GM12874 (cell line): ENCODE results near the gene GPR68.

Source experiments
- TF ChIP-seq, protein P1 (sequence below): IDR thresholded peaks from 2 replicates; pipeline ENCODE4 v1.5.1; 2011; ENCODE audit warnings: low read depth, mild to moderate bottlenecking, control low read depth, low read length, moderate library complexity; ENCODE audit not compliant: insufficient read depth

Gene GPR68

DNA sequence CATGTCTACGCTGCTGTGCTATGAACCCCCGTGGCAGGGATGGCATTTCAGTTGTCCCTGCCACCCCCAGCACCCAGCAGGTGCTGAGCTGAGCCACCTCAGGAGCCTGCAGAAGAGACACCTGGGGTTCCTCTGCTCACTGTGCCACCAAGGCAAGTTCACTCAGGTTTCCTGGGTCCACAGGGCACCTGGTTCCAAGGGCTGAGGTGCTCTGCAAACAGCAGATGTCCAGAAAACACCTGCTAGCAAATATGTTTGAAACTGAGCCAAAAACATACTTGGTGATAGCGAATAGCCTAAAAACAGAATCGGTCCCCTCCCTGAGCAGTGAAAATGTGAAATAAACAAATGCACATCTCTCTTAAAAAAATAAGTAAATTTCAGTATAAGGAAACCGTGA lies 35.6 kb upstream of the GPR68 start:
- TF ChIP-seq, protein P1, sequence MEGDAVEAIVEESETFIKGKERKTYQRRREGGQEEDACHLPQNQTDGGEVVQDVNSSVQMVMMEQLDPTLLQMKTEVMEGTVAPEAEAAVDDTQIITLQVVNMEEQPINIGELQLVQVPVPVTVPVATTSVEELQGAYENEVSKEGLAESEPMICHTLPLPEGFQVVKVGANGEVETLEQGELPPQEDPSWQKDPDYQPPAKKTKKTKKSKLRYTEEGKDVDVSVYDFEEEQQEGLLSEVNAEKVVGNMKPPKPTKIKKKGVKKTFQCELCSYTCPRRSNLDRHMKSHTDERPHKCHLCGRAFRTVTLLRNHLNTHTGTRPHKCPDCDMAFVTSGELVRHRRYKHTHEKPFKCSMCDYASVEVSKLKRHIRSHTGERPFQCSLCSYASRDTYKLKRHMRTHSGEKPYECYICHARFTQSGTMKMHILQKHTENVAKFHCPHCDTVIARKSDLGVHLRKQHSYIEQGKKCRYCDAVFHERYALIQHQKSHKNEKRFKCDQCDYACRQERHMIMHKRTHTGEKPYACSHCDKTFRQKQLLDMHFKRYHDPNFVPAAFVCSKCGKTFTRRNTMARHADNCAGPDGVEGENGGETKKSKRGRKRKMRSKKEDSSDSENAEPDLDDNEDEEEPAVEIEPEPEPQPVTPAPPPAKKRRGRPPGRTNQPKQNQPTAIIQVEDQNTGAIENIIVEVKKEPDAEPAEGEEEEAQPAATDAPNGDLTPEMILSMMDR = no peak

DNA sequence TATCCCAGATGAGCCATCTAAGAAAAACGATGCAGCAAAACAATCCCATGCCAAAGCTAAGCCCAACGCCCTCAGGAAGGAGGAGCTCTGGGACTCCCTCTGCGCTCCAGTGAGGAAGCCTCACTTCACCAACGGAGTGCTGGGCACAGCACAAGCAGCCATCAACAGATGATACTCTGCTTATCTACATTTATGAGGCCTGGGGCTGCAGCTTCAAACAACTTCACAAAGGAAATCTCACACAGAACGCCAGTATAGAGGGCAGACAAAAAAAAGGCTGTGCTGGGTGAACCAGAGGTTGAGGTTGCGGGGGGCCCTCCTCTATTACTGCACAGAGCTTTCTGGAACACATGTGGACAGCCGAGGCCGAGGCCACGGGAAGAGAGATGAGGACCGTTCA lies 34.9 kb upstream of the GPR68 start:
- TF ChIP-seq, protein P1 = no peak

GRCh38 chr14:91278383-91278715 lies 33.8 kb upstream of the GPR68 start:
- TF ChIP-seq, protein P1 = no peak

DNA sequence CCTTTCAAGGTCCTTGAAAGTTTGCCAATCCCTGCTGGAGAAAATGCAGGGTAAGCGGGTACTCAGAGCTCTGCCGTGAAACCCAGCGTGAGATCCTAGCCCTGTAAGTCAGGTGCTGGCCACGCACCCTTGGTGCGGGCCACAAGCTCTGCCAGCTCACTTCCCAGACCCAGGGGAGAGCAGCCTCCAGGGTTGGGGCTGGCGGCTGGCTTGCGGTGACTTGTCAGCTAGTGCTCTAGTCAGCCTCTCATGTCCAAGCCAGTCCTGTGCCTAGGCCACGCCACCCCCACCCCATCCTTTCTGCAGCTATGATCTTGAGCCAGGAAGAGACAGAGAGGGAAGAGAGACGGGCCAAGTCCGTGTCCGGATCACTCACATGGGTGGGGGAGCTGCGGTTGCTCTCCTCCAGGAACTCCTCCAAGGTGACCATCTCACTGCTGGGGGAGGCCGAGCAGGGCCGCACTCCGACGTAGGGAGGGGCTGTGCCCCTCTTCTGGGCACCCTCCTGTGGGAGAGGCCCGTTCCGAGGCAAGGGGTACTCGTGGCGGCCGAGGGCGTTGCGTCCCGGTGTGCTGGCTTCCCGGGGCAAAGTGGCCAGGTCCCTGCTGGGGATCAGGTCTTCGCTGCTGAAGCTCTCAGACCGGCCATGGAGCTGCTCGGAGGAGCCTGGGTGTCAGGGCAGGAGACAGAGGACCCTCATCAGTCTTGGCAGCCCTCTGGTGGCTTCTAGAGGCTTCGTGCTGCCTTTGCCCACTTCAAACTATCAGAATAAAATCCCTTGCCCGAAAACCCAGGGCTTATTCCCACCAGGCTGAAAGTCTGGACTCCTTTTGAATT lies 33.3 kb upstream of the GPR68 start:
- TF ChIP-seq, protein P1 = no peak

DNA sequence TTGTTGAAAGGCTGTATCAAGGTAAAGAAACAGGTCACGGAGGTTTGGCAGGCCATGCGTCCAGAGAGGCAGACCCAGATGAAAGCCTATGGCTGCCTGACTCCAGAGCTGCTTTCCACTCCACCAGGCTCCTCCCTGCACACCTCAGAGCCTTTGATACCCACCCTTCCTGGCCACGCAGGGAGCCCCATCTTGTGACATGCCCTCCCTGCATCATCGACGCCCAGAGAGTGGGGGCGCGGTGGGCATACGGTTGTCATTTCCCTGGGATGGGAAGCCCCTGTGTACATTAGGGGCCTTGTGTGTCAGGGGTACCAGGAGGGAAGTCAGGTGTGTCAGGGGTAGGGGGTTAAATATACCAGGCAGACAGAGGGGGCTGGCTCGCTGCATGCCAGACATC lies 30.3 kb upstream of the GPR68 start:
- TF ChIP-seq, protein P1 = no peak

- TF ChIP-seq, protein P1 = no peak
These were observed 29.4 kb upstream of the GPR68 start for GRCh38 chr14:91273885-91274273.

DNA sequence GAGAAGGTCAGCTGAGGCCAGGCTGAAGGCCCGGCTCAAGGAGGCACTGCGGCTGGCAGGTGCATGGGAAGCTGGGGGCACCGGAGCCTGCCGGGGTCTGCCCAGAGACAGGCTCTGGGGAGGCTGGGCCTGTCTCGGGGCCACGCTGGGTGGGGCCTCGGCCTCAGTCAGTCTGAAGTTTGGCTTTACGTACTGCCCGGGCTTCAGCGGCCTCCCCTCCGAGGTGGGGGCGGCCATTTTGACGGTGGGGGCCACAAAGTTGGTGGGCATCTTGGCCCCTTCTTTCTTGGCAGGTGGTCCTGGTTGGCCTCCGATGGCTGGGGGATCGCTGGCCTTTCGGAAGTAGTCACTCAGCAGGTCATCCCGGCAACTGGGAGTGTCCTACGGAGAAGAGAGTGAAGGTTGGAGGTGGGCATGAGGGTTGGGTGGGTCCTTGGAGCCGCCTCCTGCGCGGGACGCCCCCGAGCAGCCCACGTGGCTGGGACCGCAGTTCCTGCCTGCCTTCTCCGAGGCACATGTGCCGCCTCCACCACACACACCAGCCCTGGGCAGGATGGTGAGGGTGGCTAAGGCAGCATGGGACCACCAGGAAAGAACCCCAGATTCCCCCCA lies 28.9 kb upstream of the GPR68 start:
- TF ChIP-seq, protein P1 = no peak
